ENCODE results near the gene DLGAP1. TPM values are rescaled to one million over a fixed set of nuclear protein-coding genes. Genes with fewer than 3 reads are reported as not detected.
A peak's percentile ranks its signal among the peaks of the same experiment; 100 is the strongest.

DLGAP1 gene
- total RNA-seq, 1 donor from 2014 or later: 3.7 TPM

DNA sequence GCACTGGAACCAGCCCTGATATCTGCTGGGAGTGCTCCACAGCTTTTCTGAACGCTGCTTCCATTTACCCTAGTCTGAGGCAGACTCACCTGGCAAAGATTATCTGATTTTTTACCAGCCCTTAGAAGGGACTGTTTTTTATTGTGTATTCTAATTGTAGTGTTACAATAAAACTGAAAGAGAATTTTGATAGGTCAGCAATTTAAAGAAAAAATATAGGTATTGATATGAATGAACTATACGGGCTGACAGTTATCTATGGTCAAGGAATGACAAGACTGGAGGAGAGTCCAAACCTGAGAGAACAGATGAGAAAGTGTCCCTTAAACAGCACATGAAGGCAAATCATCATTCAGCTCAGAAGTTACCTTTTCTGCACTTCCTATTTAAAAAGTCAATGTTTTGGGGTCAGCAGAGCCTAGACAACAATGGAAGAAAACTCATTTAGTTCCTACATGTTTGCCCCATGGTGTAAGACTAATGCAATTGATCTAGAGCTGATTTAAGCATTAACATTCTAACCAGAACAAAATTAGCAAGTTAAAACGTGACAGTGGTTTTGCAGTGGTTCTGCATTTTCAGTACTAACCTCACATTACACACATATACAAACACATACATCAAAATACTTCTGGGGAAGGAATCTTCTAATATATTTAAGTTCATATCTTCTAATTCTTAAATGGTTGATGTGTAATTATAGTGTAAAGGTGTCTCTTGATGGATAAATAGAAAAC, 504.3 kb downstream of the DLGAP1 start:
- no peak for DNase-seq (ENCODE audit: low read depth, low spot score)

GRCh38 chr18:3948958-3949357, 506.1 kb downstream of the DLGAP1 start:
- no peak for DNase-seq (ENCODE audit: low read depth, low spot score)

- no peak for DNase-seq (ENCODE audit: low read depth, low spot score)
These were observed 507.7 kb downstream of the DLGAP1 start for GRCh38 chr18:3947383-3947782.

DNA sequence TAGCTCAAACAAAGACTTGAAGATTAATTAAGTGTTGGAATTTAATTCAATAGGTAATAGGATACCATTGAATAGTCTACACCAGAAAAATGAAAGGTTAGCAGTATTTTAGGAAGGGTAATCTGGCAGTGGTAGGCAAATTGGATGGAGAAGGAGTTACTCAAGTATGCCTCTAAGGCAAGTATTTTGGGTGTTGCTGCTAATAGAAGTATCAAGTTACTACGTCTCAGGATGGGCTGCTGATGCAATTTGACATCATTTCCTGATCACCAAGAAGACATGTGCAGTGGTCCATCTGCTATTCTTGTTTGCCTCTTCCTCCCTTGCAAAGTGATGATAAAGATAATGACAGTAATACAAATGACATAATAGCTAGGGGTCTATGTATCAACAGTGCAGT, 519.8 kb downstream of the DLGAP1 start:
- DNase-seq (ENCODE audit: low read depth, low spot score): no peak

- DNase-seq (ENCODE audit: low read depth, low spot score): no peak
These were observed 522.8 kb downstream of the DLGAP1 start for GRCh38 chr18:3932276-3932675.

GRCh38 chr18:3931542-3932112, 523.5 kb downstream of the DLGAP1 start:
- no peak for DNase-seq (ENCODE audit: low read depth, low spot score)

DNA sequence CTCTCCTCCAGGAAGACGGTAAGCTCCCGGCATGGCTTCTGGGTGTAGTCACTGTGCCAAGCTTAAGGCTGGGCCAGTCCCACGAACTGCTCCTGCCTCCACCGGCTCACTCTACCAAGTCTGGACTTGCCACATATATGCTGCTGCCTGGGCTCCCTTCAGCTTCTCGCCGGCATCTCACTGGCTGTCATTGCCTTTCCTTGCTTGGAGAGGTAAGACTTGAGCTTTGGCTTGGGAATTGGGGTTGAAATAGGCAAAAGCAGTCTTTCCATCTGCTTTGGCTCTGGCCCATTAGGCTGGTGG, 524.1 kb downstream of the DLGAP1 start:
- DNase-seq (ENCODE audit: low read depth, low spot score): no peak

- no peak for DNase-seq (ENCODE audit: low read depth, low spot score)
These were observed 524.7 kb downstream of the DLGAP1 start for GRCh38 chr18:3930126-3931012.

DNA sequence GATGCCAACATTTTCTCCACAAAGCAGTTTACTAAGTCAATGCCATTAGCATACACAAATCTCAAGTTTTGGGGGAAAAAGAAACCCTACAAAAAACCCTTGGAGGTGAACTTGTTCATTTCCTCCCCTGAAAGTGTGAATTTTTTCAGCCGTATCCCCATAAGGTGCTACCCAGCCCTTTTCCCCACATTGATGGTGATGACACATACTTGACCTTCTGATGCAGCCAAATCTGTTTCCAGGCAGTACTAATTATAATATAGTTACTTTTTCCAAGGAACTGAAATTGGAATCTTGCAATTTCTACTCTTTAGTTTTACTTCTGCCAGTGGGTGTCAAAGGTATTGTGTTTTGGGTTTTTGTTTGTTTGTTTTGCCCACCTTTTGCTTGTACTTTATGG, 530.7 kb downstream of the DLGAP1 start:
- no peak for DNase-seq (ENCODE audit: low read depth, low spot score)

DNA sequence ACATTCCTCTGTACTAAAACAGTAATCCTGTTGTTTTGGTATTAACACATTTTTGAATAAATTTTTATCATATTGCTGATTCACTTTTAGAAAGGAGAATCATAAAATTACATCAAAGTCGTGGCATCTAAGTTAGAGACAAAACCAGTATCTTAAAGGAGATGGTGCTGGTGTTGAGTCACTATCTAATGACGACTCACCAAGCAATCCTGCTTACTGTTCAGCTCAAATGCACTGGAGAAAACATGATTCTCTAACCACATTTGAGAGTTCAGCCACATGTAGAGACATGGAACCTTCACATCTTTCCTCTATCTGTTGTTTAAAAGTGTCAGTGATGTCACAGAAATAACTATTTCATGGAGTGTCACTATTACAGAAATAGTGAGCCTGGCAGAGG, 531.4 kb downstream of the DLGAP1 start:
- DNase-seq (ENCODE audit: low read depth, low spot score): no peak

- DNase-seq (ENCODE audit: low read depth, low spot score): no peak
These were observed 533.3 kb downstream of the DLGAP1 start for GRCh38 chr18:3921826-3922225.

DNA sequence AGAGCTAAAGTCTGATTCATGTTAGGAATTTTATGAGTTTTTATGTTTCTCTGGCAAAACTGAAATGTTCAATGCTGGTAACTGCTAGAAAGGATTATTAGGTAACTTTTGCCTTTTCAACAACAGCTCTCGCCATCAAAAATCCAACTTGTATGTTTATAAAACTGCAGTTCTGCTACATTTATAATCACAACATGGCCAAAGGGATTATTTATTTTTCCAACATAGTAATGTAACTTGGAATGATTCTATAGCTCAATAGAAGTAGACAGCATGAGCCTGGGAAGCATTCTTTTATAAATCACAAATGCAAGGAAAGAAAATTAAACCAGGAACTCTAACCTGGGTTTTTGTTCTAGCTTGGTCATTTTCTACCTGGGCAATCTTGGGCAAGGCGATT, 534.3 kb downstream of the DLGAP1 start:
- DNase-seq (ENCODE audit: low read depth, low spot score): no peak

DNA sequence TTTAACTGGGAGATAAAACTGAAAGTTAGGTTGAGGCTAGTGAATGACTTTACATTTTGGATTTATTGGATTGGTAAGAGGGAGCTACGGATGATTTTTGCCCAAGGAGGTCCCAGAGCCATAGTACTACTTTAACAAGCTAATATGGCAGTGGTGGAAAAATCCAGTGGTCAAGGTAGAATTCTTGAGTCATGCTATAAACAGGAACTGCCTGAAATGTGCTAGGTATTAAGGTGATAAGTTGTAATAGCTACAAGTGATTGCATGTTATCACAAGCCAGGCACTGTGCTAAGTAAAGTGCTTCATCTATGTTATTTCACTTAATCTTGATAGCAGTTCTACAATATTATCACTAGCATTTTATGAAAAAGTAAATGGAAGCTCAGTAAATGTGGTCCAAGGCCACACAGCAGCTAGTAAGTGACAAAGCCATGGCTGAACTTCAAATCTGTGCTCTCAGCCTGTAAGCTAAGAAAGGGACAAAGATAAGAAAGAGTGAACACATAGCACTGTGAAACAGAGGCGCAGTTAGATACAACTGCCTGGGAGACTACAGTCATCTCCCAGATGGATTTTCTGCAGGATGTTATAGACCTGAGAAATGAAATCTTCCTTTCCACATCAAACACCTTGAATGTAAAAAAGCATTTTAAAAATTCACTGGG, 535.6 kb downstream of the DLGAP1 start:
- no peak for DNase-seq (ENCODE audit: low read depth, low spot score)

GRCh38 chr18:3916082-3916481, 539.0 kb downstream of the DLGAP1 start:
- DNase-seq (ENCODE audit: low read depth, low spot score): no peak

- DNase-seq (ENCODE audit: low read depth, low spot score): no peak
These were observed 540.1 kb downstream of the DLGAP1 start for GRCh38 chr18:3914833-3915610.

DNA sequence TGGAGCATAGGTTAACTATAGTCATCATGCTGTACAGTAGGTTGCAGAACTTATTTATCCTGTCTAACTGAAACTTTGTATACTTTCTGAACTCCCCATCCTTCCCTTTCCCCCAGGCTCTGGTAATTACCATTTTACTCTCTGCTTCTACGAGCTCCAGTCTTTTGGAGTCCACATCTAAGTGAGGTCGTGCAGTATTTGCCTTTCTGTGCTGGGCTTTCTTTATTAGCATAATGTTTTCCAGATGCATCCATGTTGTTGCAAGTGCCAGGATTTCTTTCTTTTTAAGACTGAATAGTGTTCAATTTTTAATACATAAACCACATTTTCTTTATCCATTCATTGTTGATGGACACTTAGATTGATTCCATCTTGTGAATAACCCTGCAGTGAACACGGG, 541.0 kb downstream of the DLGAP1 start:
- no peak for DNase-seq (ENCODE audit: low read depth, low spot score)

GRCh38 chr18:3912705-3913104, 542.4 kb downstream of the DLGAP1 start:
- DNase-seq (ENCODE audit: low read depth, low spot score): no peak

DNA sequence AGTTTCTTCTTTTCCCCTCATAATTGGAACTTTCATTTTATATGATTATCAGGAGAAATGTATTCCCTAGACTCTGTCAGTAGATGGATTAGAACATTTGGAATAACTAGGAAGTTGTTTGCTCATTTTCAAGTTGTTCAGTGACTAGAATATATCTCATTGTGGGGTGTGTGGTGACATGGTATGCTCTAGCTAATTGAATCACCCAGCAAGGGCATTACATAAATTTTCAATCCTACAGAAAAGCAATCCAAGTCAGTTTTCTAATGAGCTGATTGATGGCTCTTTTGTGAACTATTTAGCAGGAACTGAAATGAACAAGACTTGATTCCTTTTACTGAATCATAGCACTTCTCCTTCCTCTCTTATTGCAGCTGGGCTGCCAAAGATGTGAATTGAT, 543.7 kb downstream of the DLGAP1 start:
- DNase-seq (ENCODE audit: low read depth, low spot score): no peak

DNA sequence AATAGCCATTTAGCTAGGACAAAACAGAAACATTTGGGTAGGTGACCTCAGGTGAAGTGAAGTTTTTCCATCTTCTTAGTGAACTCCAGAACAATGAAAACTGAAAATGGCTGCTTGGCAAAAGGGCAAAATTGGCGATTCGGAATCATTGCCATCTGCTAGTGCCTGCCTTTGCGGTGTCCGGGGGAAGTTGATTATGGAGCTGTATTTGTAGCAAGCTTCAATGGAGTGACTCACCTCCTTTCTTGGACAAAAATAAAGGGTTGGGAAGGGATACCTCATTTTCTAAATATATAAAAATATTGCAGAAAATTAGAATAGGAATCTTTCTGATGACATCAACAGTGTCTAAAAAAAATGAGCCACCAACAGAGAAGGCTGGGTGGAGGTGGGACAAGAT, 544.6 kb downstream of the DLGAP1 start:
- DNase-seq (ENCODE audit: low read depth, low spot score): peak; percentile 1

DNA sequence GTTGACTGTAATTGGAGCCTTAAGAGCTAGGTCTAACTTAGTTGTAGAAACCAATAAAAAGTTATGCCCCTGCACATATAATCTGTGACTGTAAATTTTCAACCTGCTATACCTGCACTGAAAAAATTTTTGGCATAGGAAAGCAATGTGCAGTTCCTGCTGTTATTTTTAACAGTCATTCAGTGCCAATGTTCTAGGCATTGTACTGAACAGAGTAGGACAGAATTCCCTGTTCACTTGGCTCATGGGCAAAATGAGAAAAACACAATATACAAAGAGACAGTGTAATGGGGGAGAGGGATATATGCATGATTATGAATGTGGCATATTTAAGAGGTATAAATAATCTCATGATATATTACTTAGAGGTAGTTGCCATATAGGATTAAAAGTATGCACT, 547.2 kb downstream of the DLGAP1 start:
- DNase-seq (ENCODE audit: low read depth, low spot score): no peak

GRCh38 chr18:3906116-3906750, 548.9 kb downstream of the DLGAP1 start:
- DNase-seq (ENCODE audit: low read depth, low spot score): no peak
